GM12875 (cell line): Measurements from ENCODE around the gene DDX42.

Source experiments
- H3K4me3 ChIP-seq: one replicate; pipeline ENCODE4 v1.5.1; 2011; ENCODE audit warnings: low read depth, low read length, control low read depth
- TF ChIP-seq, protein P1 (sequence below): IDR thresholded peaks from 2 replicates; pipeline ENCODE4 v1.5.1; 2011; ENCODE audit warnings: low read depth, mild to moderate bottlenecking, control low read depth, inconsistent platforms, low read length, moderate library complexity, borderline replicate concordance; ENCODE audit not compliant: insufficient read depth

DDX42 gene

DNA sequence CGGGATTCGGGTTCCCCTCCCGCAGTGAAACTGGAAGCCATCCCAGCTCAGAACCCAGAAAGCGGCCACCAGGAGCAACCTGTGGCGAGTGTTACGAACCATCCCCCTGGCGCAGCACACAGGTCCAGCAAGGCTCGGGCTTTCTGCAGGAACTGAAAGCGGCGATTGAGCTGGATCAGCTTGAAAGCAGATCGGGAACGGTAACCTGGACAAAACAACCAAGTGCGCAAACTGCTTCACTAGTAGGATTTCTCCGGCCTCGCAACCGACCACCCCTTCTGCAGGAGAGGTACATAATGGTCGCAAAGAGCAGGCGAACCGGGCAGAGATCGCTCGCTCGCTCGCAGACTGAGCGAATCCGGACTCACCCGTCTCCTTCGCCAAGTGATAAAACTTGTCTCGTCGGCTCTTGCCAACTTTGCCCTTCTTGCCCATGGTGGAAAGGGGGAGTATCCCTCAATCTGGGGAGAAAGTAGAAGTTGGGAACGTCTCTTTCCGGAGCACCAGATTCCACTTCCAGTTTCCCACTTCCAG lies 52.6 kb downstream of the DDX42 start:
- TF ChIP-seq, protein P1, sequence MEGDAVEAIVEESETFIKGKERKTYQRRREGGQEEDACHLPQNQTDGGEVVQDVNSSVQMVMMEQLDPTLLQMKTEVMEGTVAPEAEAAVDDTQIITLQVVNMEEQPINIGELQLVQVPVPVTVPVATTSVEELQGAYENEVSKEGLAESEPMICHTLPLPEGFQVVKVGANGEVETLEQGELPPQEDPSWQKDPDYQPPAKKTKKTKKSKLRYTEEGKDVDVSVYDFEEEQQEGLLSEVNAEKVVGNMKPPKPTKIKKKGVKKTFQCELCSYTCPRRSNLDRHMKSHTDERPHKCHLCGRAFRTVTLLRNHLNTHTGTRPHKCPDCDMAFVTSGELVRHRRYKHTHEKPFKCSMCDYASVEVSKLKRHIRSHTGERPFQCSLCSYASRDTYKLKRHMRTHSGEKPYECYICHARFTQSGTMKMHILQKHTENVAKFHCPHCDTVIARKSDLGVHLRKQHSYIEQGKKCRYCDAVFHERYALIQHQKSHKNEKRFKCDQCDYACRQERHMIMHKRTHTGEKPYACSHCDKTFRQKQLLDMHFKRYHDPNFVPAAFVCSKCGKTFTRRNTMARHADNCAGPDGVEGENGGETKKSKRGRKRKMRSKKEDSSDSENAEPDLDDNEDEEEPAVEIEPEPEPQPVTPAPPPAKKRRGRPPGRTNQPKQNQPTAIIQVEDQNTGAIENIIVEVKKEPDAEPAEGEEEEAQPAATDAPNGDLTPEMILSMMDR, result no peak
- H3K4me3 ChIP-seq, result peak overlapping the region; percentile 70

DNA sequence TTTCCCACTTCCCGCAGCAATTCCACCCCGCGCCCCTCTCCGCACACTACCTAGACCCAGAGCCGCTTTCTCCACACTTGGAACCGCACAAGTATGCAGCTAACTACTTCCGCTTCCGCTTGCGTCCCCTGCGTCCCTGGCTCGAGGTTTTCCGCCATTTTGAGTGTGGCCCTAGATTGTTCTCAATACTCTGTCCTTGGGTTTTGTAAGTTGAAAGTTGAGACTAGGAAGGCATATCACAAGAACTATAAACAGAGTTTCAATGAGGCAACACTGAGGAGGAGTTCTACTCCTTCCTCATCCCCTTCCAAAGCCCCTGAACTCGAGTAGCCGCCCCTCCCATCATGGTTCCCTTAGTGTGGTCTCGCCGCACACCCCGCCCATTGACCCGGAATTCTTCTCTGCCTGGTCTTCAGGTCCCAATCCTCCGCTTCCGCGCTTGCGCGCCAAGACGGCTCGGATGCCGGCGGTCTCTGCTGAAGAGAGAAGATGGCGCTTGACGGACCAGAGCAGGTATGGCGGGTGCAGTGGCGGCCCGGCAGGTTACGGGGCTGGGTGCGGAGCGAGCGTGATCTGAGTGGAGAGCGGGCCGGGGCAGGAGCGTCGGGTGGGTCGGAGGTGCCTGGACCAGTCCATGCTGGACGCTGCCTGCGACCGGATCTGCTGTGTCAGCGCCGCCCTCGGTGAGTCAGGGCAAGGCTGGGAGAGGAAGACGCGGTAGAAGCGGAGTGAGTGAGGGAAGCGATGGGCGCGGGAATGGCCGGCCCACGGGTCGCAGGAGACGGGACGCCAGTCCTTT lies 53.2 kb downstream of the DDX42 start, which contains the start of the genes FTSJ3 and PSMC5:
TSS of gene FTSJ3 (minus strand) at position 662 of the 799 bp plus-strand sequence. CDS start 761 bp downstream, outside the sequence.
TSS of gene PSMC5 (plus strand) at position 430 of the 799 bp plus-strand sequence. CDS start at position 490, 60 bp downstream.
- TF ChIP-seq, protein P1, result peak; percentile 84
- H3K4me3 ChIP-seq, result peak within 1 kb of the TSS; percentile 70

DNA sequence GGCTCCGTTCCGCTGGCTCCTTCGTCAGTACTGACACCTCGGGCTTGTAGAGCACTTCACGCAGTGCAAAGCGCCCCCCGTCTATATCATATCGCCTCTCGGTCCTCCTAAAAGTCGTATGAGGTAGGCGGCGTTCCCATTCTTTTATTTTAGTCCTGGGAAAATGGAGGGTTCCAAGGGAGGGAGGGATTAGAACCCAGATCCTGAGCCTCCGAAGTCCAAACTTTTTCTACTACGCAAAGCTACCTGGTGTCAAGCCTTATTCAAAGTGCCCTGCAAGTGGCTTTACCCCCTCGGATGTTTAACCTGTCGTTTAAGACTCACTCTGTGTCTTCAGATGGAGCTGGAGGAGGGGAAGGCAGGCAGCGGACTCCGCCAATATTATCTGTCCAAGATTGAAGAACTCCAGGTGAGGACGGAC lies 53.8 kb downstream of the DDX42 start:
- H3K4me3 ChIP-seq, result peak overlapping the region; percentile 70
- TF ChIP-seq, protein P1, result no peak

DNA sequence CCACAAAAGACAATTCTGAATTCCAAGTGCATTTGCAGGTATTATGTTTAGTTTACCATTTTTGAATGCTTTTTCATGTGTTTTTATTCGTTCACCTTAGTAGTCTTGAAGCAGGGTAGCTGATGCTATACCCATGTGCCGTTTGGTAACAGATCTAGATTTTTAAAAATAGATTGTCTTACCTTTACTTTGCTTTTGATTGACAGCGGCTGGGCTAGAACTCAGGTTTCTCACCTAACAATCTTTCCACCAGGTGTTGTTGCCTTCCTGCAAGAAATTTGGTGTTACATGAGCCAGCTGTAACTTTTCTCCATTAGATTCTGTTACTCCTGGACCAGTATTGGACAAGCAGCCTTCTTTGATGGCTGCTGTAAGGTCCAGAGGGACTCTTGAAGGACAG lies 55.0 kb downstream of the DDX42 start:
- TF ChIP-seq, protein P1, result no peak
- H3K4me3 ChIP-seq, result no peak overlapping the region

DNA sequence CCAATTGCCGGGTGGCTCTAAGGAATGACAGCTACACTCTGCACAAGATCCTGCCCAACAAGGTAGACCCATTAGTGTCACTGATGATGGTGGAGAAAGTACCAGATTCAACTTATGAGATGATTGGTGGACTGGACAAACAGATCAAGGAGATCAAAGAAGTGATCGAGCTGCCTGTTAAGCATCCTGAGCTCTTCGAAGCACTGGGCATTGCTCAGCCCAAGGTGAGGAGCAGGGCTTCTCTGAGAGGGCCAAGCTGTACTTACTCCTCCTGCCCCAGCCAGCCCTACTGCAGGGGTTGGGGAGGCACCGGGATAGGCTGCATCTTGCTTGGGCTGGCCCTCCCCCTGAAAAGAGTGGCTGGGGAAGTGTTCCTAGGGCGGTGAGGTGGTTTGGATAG lies 56.3 kb downstream of the DDX42 start:
- H3K4me3 ChIP-seq, result no peak overlapping the region
- TF ChIP-seq, protein P1, result no peak

DNA sequence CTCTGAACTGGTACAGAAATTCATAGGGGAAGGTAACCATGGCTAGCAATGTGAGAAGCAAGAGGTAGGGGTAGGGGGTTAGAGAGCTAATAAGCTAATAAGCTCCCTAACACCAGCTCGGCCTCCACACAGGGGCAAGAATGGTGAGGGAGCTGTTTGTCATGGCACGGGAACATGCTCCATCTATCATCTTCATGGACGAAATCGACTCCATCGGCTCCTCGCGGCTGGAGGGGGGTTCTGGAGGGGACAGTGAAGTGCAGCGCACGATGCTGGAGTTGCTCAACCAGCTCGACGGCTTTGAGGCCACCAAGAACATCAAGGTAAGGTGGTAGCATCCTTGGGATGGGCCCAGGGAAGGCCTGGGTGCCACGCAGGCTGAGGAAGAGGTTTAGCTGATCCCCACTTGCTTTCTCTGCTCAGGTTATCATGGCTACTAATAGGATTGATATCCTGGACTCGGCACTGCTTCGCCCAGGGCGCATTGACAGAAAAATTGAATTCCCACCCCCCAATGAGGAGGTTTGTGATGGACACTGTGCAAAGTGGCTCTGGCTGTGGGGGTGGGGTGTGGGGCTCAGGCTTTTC lies 57.0 kb downstream of the DDX42 start:
- TF ChIP-seq, protein P1, result no peak
- H3K4me3 ChIP-seq, result no peak overlapping the region
